Measurements from ENCODE around the gene PLA2G15. TPM values are rescaled to one million over a fixed set of nuclear protein-coding genes. Genes with fewer than 3 reads are reported as not detected.

Gene PLA2G15
- total RNA-seq, 2 experiments from 2014 or later, result 8.4 to 10.1 TPM

DNA sequence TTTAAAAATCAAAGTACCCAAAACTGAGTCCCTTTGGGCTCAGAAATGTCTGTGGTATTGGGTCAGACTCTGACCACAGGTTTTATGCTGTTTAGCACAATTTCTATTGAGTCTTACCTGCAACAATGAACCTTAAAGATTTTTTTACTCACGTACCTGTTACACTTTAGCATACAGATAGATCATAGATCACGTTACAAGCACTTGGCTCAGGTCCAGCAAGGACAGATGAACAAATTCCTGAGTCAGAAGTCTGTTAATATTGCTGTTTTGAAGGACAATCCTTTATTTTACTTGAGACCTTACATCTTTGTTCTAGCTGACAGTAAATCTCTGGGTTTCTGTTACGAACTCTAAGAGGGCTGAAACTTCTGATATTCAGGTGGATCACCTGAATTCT, 52.7 kb downstream of the PLA2G15 start:
- DNase-seq, result no peak
- Mint-ChIP-seq H3K4me3 (no peak overlapping the region), H3K9me3 (no peaks in the 10 kb centered on the region), H3K27ac (no peak overlapping the region), H3K27me3 (no peaks in the 10 kb centered on the region), H3K4me1 (peaks cover 19% of the 10 kb centered on the region), H3K36me3 (ENCODE audit: low read depth) (peaks cover 72% of the 10 kb centered on the region)
- ChIA-PET CTCF (interaction anchor here (1.4 kb wide), 1 partner anchor 8 kb away, joined by 3 read pairs; no protein-coding TSS in a partner anchor), POLR2A (no interaction called here)

DNA sequence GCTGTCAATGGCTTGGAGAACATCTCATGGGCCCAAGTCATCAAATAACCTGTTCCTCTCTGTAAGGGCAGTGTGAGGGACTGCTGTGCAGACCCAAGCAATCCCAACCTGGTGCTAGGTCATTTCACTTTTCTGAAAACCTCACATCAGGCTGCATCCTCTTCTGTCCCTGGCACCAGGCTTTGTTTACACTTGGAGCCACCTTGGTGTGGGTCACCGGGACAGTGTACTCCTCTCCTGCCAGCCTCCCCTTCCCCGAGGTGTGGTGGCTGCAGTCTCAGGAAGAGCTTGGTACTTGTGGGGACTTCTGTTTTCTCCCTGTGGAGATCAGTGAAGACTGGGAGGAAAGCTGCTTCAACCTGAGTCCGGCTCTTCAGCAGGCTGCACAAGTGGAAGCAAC, 53.1 kb downstream of the PLA2G15 start:
- Mint-ChIP-seq H3K4me1 (peaks cover 18% of the 10 kb centered on the region), H3K27me3 (no peaks in the 10 kb centered on the region), H3K36me3 (ENCODE audit: low read depth) (peaks cover 72% of the 10 kb centered on the region), H3K9me3 (no peaks in the 10 kb centered on the region), H3K27ac (peak overlapping the region; percentile 48), H3K4me3 (no peak overlapping the region)
- DNase-seq, result no peak
- ChIA-PET CTCF (interaction anchor here (0.6 to 2.7 kb wide), 4 partner anchors 9 to 34 kb away, joined by 3 to 14 read pairs (median 6); partner anchors contain the start of gene SLC7A6), POLR2A (interaction anchor here (0.6 kb wide), 1 partner anchor 19 kb away, joined by 3 read pairs; no protein-coding TSS in a partner anchor)

DNA sequence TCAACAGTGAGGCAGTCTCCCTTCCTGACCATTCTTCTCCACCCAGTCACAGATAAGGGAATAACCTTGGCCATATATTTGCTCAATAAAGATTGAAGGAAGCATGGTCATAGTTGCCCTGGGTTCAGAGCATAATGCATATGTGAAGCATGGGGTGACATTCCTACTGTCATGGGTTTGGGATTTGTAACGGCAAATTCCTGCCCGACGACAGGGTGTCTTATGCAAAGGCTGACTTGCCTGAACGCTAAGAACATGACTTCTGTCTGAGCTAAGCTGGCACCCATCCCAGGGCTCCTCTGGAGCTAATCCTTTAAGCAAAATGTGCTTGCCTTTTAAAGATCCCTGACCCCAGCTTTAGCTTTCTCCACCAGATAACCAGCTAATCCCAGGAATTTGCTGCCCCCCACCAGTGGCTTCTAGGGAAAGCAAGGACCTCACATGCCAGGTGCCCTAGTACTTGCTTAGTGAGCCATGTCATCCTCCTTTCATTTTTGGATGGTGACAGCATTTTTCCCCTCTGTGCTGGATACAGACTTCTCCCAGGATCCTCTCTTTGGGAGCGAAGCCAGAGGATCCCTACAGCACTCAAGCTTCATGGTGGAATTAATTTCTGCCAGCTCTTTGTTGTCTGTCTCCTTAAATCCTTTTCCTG, 53.9 kb downstream of the PLA2G15 start:
- H3K4me3 Mint-ChIP-seq, result no peak overlapping the region
- no peak for DNase-seq
- H3K27me3 Mint-ChIP-seq, result no peaks in the 10 kb centered on the region
- ChIA-PET CTCF (interaction anchor here (0.6 to 2.7 kb wide), 6 partner anchors 9 to 35 kb away, joined by 3 to 14 read pairs (median 4); partner anchors contain the start of gene SLC7A6), POLR2A (interaction anchor here (0.6 kb wide), 1 partner anchor 20 kb away, joined by 3 read pairs; no protein-coding TSS in a partner anchor)
- H3K4me1 Mint-ChIP-seq, result peaks cover 14% of the 10 kb centered on the region
- no peaks in the 10 kb centered on the region for H3K9me3 Mint-ChIP-seq
- H3K27ac Mint-ChIP-seq, result no peak overlapping the region
- peaks cover 75% of the 10 kb centered on the region for H3K36me3 Mint-ChIP-seq (ENCODE audit: low read depth)

DNA sequence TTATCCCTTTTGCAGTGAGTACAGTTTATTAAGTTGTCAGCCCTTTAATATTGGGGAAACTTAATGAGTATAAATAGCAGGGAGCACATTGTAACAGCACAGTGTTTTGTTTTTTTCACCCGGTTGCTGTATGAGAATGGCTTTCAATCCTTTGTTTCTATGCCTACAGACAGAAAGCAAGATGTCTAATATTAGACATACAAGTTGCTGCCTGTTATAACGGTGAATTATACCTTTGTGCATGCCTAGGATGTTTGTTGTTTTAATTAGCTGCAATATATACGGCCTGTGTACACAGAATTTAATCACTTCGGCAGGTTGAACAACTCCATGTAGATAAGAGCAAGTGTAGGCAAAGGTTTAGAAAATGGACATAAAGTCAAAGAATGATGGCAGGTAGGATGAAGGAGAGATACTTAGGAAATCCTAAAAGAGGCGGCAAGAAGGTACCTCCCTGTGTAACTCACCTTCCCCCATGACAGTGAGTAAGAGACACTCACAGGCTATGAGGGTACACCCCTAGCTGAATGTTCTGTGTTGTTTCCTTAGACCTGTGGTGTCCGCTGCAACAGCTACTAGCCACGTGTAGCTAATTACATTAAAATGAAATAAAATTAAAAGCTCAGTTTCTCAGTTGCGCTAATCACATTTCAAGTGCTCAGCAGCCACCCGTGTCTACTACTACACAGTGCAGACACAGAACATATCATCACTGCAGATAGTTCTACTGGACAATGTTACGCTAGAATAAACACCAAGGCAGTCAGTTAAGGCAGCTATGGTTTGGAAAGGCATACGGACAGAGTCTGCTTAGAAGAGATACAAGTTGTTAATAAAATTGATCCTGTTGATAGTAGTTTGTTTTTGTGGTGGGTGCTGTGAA, 54.6 kb downstream of the PLA2G15 start:
- H3K36me3 Mint-ChIP-seq (ENCODE audit: low read depth), result peaks cover 71% of the 10 kb centered on the region
- DNase-seq, result no peak
- H3K4me3 Mint-ChIP-seq, result no peak overlapping the region
- no peaks in the 10 kb centered on the region for H3K9me3 Mint-ChIP-seq
- POLR2A ChIA-PET, result no interaction called here
- CTCF ChIA-PET, result interaction anchor here (0.6 to 2.7 kb wide), 8 partner anchors 9 to 467 kb away, joined by 3 to 14 read pairs (median 4); partner anchors contain the start of genes PRMT7, SLC7A6 and SLC7A6OS
- no peaks in the 10 kb centered on the region for H3K27me3 Mint-ChIP-seq
- H3K4me1 Mint-ChIP-seq, result peaks cover 10% of the 10 kb centered on the region
- no peak overlapping the region for H3K27ac Mint-ChIP-seq

DNA sequence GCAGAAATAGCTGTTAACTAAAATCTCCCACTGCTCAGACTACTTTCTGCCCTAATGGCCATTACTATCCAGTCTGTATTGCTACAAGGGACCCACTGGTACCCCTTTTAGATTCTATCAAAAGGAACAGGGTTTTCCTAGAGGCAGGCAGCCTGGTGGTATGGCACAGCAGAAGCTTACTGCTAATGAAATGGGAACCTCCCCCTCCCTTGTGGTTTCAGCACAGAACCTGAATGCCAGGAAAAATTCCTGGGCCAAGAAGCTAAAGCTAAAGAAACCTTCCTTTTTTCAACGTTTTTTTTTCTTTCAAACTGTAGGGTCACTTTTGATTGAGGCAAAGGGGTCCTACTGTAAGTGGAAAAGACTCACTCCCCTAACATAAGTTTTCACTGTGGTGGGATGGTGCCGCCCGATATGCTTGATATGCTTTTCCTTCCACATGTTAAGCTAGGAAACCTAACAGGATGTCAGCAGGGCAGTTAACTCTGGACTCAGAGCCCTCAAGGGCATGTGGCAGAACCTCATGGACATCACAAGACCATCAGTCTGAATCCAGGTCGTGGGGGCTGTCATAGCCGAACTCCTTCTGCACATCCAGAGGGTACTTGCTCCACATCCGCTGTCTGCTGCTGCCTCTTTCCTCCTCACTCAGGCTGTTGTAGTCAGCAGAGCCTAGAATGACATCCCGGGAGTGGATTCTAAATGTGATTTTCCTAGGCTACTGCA, 55.7 kb downstream of the PLA2G15 start:
- peaks cover 71% of the 10 kb centered on the region for H3K36me3 Mint-ChIP-seq (ENCODE audit: low read depth)

DNA sequence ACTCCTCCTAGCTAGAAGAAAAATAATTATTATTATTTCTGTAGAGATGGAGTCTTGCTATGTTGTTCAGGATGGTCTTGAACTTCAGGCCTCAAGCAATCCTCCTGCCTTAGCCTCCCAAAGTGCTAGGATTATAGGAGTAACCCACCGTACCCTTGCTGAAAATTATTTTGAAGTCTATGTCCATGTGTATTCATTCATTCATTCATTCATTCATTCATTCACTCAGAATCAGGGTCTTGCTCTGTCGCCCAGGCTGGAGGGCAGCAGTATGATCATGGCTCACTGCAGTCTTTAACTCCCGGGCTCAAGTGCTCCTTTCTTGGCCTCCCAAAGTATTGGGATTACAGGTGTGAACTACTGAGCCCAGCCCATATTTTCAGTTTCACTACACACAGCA, 61.5 kb downstream of the PLA2G15 start:
- CTCF ChIA-PET, result interaction anchor here (1.2 to 2.1 kb wide), 4 partner anchors 12 to 42 kb away, joined by 3 to 6 read pairs (median 4); partner anchors contain the start of gene SLC7A6
- no peak overlapping the region for H3K27ac Mint-ChIP-seq
- no peaks in the 10 kb centered on the region for H3K9me3 Mint-ChIP-seq
- H3K36me3 Mint-ChIP-seq (ENCODE audit: low read depth), result peaks cover 46% of the 10 kb centered on the region
- no peaks in the 10 kb centered on the region for H3K27me3 Mint-ChIP-seq
- DNase-seq, result no peak
- POLR2A ChIA-PET, result no interaction called here
- peaks cover 19% of the 10 kb centered on the region for H3K4me1 Mint-ChIP-seq
- H3K4me3 Mint-ChIP-seq, result no peak overlapping the region

More for the DNA sequence above, 55.7 kb downstream of the PLA2G15 start:
- Mint-ChIP-seq H3K27me3 (no peaks in the 10 kb centered on the region), H3K9me3 (no peaks in the 10 kb centered on the region), H3K4me1 (peaks cover 10% of the 10 kb centered on the region), H3K27ac (peak overlapping the region; percentile 47), H3K4me3 (no peak overlapping the region)
- no peak for DNase-seq
- CTCF ChIA-PET, result interaction anchor here (0.6 to 2.7 kb wide), 7 partner anchors 10 to 466 kb away, joined by 3 to 14 read pairs (median 3); partner anchors contain the start of genes PRMT7, SLC7A6 and SLC7A6OS
- POLR2A ChIA-PET, result interaction anchor here (0.6 kb wide), 1 partner anchor 10 kb away, joined by 3 read pairs; the partner anchor contains the start of genes PRMT7 and SLC7A6OS

DNA sequence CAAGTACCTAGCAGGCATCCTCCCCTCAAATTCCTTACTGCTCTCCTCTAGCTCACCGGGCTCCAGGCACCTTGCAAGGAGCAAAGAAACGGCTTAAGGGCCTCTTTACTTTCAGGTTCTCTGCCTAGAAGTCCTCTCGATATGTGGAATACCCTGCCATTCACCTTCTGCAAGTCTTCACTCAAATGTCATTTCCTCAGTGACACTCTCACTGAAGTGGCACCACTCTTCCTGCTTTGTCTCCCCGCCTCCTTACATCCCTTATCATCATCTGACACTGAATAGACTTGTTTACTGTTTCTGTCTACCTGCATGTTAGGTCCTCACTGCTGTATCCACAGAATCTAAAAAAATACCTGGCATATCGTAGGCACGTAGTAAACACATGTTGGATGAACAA, 64.6 kb downstream of the PLA2G15 start:
- Mint-ChIP-seq H3K36me3 (ENCODE audit: low read depth) (peaks cover 30% of the 10 kb centered on the region), H3K4me3 (peak overlapping the region; percentile 93), H3K9me3 (no peaks in the 10 kb centered on the region), H3K4me1 (peaks cover 44% of the 10 kb centered on the region), H3K27me3 (no peaks in the 10 kb centered on the region), H3K27ac (peak overlapping the region; percentile 95)
- ChIA-PET CTCF (no interaction called here), POLR2A (no interaction called here)
- peak; percentile 14 for DNase-seq

DNA sequence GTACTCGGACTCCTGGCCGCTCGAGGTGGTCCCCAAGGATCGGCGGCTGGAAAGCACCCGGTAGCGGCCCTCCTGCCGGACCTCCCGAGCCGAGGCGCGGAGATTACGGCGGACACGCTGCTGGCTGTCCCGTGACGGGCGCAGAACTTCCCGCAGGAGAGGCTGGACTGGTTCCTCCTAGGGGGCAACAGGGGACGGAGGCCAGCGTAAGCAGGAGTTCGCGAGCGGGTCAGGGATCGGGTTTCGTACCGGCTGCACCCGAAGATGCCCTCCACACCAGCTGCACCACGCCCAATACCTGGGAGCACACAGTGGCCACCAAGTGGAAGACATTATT, 65.2 kb downstream of the PLA2G15 start:
- ChIA-PET CTCF (interaction anchor here (0.7 to 2.2 kb wide), 8 partner anchors 9 to 49 kb away, joined by 3 to 18 read pairs (median 6); partner anchors contain the start of gene SLC7A6), POLR2A (interaction anchor here (0.6 to 1.7 kb wide), 5 partner anchors 10 to 748 kb away, joined by 3 to 13 read pairs (median 3); partner anchors contain the start of genes CTCF and SLC7A6)
- Mint-ChIP-seq H3K27ac (peak overlapping the region; percentile 95), H3K9me3 (no peaks in the 10 kb centered on the region), H3K27me3 (no peaks in the 10 kb centered on the region), H3K4me3 (peak overlapping the region; percentile 93), H3K4me1 (peaks cover 47% of the 10 kb centered on the region), H3K36me3 (ENCODE audit: low read depth) (peaks cover 24% of the 10 kb centered on the region)
- no peak for DNase-seq

Small RNAs within 50 kb of the gene (microRNA-seq; reads per million reads assigned to microRNA genes)
- gene MIR6773 (ENCODE audit: borderline microRNAs expressed, borderline replicate concordance), result not detected

Other genes starting within 250 kb of the PLA2G15 start
- 10 to 100 TPM; 12.4 to 14.2 TPM for gene DPEP2, start 245.9 kb upstream of the PLA2G15 start, total RNA-seq
- not detected for gene DPEP2NB, start 229.5 kb upstream of the PLA2G15 start, total RNA-seq
- 10 to 100 TPM; 12.9 to 14.4 TPM for gene DDX28, start 222.1 kb upstream of the PLA2G15 start, total RNA-seq
- gene DUS2, start 222.1 kb upstream of the PLA2G15 start, total RNA-seq, result 10 to 100 TPM; 21.5 to 23.4 TPM
- 100 to 1,000 TPM; 146 to 159 TPM for gene NFATC3, start 160.0 kb upstream of the PLA2G15 start, total RNA-seq
- gene ESRP2, start 9.2 kb upstream of the PLA2G15 start, total RNA-seq, result under 1 TPM in 1 of 2 experiments, not detected in 1; 0.08 TPM
- 100 to 1,000 TPM; 116 to 130 TPM for gene SLC7A6, start 19.2 kb downstream of the PLA2G15 start, total RNA-seq
- 10 to 100 TPM; 25.9 to 28.6 TPM for gene SLC7A6OS, start 65.6 kb downstream of the PLA2G15 start, total RNA-seq
- gene PRMT7, start 65.6 kb downstream of the PLA2G15 start, total RNA-seq, result 10 to 100 TPM; 76.9 TPM
- 1 to 10 TPM; 4.1 to 4.6 TPM for gene SMPD3, start 203.1 kb downstream of the PLA2G15 start, total RNA-seq